DOHH2 (cell line): ENCODE measurements around the gene LTA.
"Not testable (repeated sequence)": the region's sequence is repeated elsewhere in the genome, so short reads cannot be mapped to it uniquely, and the experiment has no call there.

Source experiments
- H3F3A ChIP-seq: fragments of 200-600 bp; sonication (generic), shearing (Covaris generic); 2 replicates; pipeline ENCODE4 v1.6.0; 2016; ENCODE audit warnings: antibody characterized with exemption, mild to moderate bottlenecking; ENCODE audit not compliant: control insufficient read depth, insufficient read depth
- H3K27ac ChIP-seq: fragments of 200-600 bp; sonication (generic); 2 replicates; pipeline ENCODE4 v1.5.1; 2014; ENCODE audit warnings: low read depth, mild to moderate bottlenecking, low read length, moderate library complexity
- H3K27me3 ChIP-seq: fragments of 200-600 bp; sonication (generic); 2 replicates; pipeline ENCODE4 v1.6.1; 2014; ENCODE audit warnings: mild to moderate bottlenecking, low read length, mixed read lengths; ENCODE audit not compliant: control insufficient read depth
- H3K36me3 ChIP-seq: fragments of 200-600 bp; sonication (generic); 2 replicates; pipeline ENCODE4 v1.6.1; 2014; ENCODE audit warnings: mild to moderate bottlenecking, low read length, moderate library complexity, mixed read lengths; ENCODE audit not compliant: control insufficient read depth
- H3K4me1 ChIP-seq: fragments of 200-600 bp; sonication (generic); 2 replicates; pipeline ENCODE4 v1.6.1; 2014; ENCODE audit warnings: mild to moderate bottlenecking, low read length, mixed read lengths; ENCODE audit not compliant: control insufficient read depth
- H3K4me2 ChIP-seq: fragments of 200-600 bp; sonication (generic); 2 replicates; pipeline ENCODE4 v1.6.0; 2014; ENCODE audit warnings: mild to moderate bottlenecking, low read length, moderate library complexity
- H3K4me3 ChIP-seq: fragments of 200-600 bp; sonication (generic); 2 replicates; pipeline ENCODE4 v1.5.1; 2014; ENCODE audit warnings: mild to moderate bottlenecking, low read length, mixed read lengths
- H3K79me2 ChIP-seq: fragments of 200-600 bp; sonication (generic); 2 replicates; pipeline ENCODE4 v1.6.1; 2014; ENCODE audit warnings: mild to moderate bottlenecking, low read length, mixed read lengths; ENCODE audit not compliant: control insufficient read depth
- H3K9me2 ChIP-seq: fragments of 200-600 bp; sonication (generic); replicated peaks from 2 replicates; pipeline ENCODE4 v1.6.1; 2014; ENCODE audit warnings: mild to moderate bottlenecking, low read length, mixed read lengths; ENCODE audit not compliant: control insufficient read depth
- H3K9me3 ChIP-seq: fragments of 200-600 bp; sonication (generic); 2 replicates; pipeline ENCODE4 v1.6.1; 2014; ENCODE audit warnings: antibody characterized with exemption, low read length, mixed read lengths; ENCODE audit not compliant: control insufficient read depth, insufficient read depth
- H4K20me1 ChIP-seq: fragments of 200-600 bp; sonication (generic); 2 replicates; pipeline ENCODE4 v1.6.0; 2014; ENCODE audit warnings: low read depth, mild to moderate bottlenecking, antibody characterized with exemption, low read length, moderate library complexity; ENCODE audit not compliant: control insufficient read depth, insufficient read depth
- CTCF ChIP-seq: fragments of 200-600 bp; sonication (generic); IDR thresholded peaks from one replicate; pipeline ENCODE4 v1.5.1; 2014; ENCODE audit warnings: antibody characterized with exemption, mild to moderate bottlenecking, low read depth, low read length; ENCODE audit not compliant: poor library complexity, severe bottlenecking
- EZH2phosphoT487 ChIP-seq: fragments of 200-600 bp; sonication (generic); IDR thresholded peaks from 2 replicates; pipeline ENCODE4 v1.6.1; 2017; ENCODE audit warnings: borderline replicate concordance, mild to moderate bottlenecking, antibody characterized with exemption, low read length, moderate library complexity, mixed read lengths

Gene LTA

GRCh38 chr6:31586599-31587281, 14.7 kb downstream of the LTA start:
- Histone ChIP-seq H3K79me2 (no peaks in the 10 kb centered on the region), H3K9me2 (no peaks in the 10 kb centered on the region), H4K20me1 (no peaks in the 10 kb centered on the region), H3K9me3 (no peaks in the 10 kb centered on the region), H3K27ac (0 out of 2 replicates have a peak overlapping the region, but pooled peaks have one; percentile 19), H3K27me3 (peaks cover 9% of the 10 kb centered on the region), H3K4me2 (peak overlapping the region; percentile 52), H3K4me3 (peak overlapping the region; percentile 8), H3K36me3 (no peaks in the 10 kb centered on the region), H3K4me1 (peaks cover 45% of the 10 kb centered on the region), H3F3A (peaks cover 13% of the 10 kb centered on the region)
- TF ChIP-seq EZH2phosphoT487 (no peak), CTCF (no peak)

- TF ChIP-seq CTCF (no peak), EZH2phosphoT487 (no peak)
- Histone ChIP-seq H3K27me3 (0 out of 2 replicates have a peak, but pooled peaks cover 2% of the 10 kb centered on the region), H3F3A (peaks cover 13% of the 10 kb centered on the region), H3K4me1 (peaks cover 39% of the 10 kb centered on the region), H3K9me2 (no peaks in the 10 kb centered on the region), H4K20me1 (no peaks in the 10 kb centered on the region), H3K4me2 (no peak overlapping the region), H3K79me2 (no peaks in the 10 kb centered on the region), H3K27ac (no peak overlapping the region), H3K36me3 (no peaks in the 10 kb centered on the region), H3K4me3 (no peak overlapping the region), H3K9me3 (no peaks in the 10 kb centered on the region)
Observed at GRCh38 chr6:31587791-31588777, 16.0 kb downstream of the LTA start.

GRCh38 chr6:31588871-31589650, 17.0 kb downstream of the LTA start:
- H3F3A ChIP-seq = peaks cover 13% of the 10 kb centered on the region
- H3K4me1 ChIP-seq = peaks cover 46% of the 10 kb centered on the region
- no peaks in the 10 kb centered on the region for H3K79me2 ChIP-seq
- no peak overlapping the region for H3K4me2 ChIP-seq
- H3K9me3 ChIP-seq = no peaks in the 10 kb centered on the region
- no peaks in the 10 kb centered on the region for H3K36me3 ChIP-seq
- no peak for TF ChIP-seq EZH2phosphoT487
- no peak for TF ChIP-seq CTCF
- no peaks in the 10 kb centered on the region for H4K20me1 ChIP-seq
- H3K4me3 ChIP-seq = no peak overlapping the region
- 0 out of 2 replicates have a peak, but pooled peaks cover 2% of the 10 kb centered on the region for H3K27me3 ChIP-seq
- no peaks in the 10 kb centered on the region for H3K9me2 ChIP-seq
- no peak overlapping the region for H3K27ac ChIP-seq

- not testable (repeated sequence) for H3K27ac ChIP-seq, H3K79me2 ChIP-seq, H3F3A ChIP-seq, H3K4me3 ChIP-seq, H3K27me3 ChIP-seq, H4K20me1 ChIP-seq, H3K9me3 ChIP-seq, H3K36me3 ChIP-seq, H3K9me2 ChIP-seq, H3K4me2 ChIP-seq
- peaks cover 32% of the 10 kb centered on the region for H3K4me1 ChIP-seq
Observed at GRCh38 chr6:31590691-31591090, 18.6 kb downstream of the LTA start.
